SK-N-SH (cell line): ENCODE results near the gene PRKCQ. TPM values are rescaled to one million over a fixed set of nuclear protein-coding genes. Genes with fewer than 3 reads are reported as not detected.

Source experiments
- CTCF ChIA-PET: fragments of 300-600, 350-600 bp; formaldehyde crosslinking; extraction: SDS; loops from one replicate; lab custom pipeline; 2021; lab: Yijun Ruan, JAX
- POLR2A ChIA-PET: fragments of 350-600 bp; sonication (Branson Sonifier 250); formaldehyde crosslinking; extraction: SDS; loops from one replicate; lab custom pipeline; 2020; ENCODE audit warnings: antibody characterized with exemption, inconsistent platforms; lab: Yijun Ruan, JAX
- DNase-seq: peaks from one replicate; pipeline ENCODE4 v3.0.0; 2012
- H2AFZ ChIP-seq: fragments of 200-600 bp; sonication (generic); 2 replicates; pipeline ENCODE4 v1.8.1; 2016; ENCODE audit warnings: antibody characterized with exemption, mild to moderate bottlenecking, low read depth
- H3F3A ChIP-seq: fragments of 200-600 bp; sonication (generic); replicated peaks from 2 replicates; pipeline ENCODE3; 2016; ENCODE audit warnings: antibody characterized with exemption, mild to moderate bottlenecking; ENCODE audit not compliant: insufficient read depth
- H3K27ac ChIP-seq, 2 experiments: fragments of 200-500 bp in 1 of 2; fragments of 200-600 bp in 1 of 2; sonication (Bioruptor generic) in 1 of 2; sonication (generic), shearing (Covaris generic) in 1 of 2; 2 replicates each; pipeline versions ENCODE4 v1.5.1 to v1.6.1; 2014 to 2016; ENCODE audit warnings: low read depth in 2 of 2, inconsistent platforms in 1 of 2, low read length in 1 of 2, mild to moderate bottlenecking in 1 of 2, mixed read lengths in 1 of 2
- H3K27me3 ChIP-seq: fragments of 200-600 bp; sonication (generic), shearing (Covaris generic); 2 replicates; pipeline ENCODE4 v1.6.1; 2016; ENCODE audit warnings: mixed run types; ENCODE audit not compliant: insufficient read depth
- H3K36me3 ChIP-seq, 2 experiments: fragments of 200-500 bp in 1 of 2; fragments of 200-600 bp in 1 of 2; sonication (Bioruptor generic) in 1 of 2; sonication (generic) in 1 of 2; replicated peaks in 1 of 2; 2 replicates each; pipeline versions ENCODE3 to v1.5.1; 2014 to 2016; ENCODE audit warnings: low read length in 1 of 2, mild to moderate bottlenecking in 1 of 2; ENCODE audit not compliant: insufficient read depth in 2 of 2, control insufficient read depth in 1 of 2
- H3K4me1 ChIP-seq, 2 experiments: fragments of 200-500 bp in 1 of 2; fragments of 200-600 bp in 1 of 2; sonication (Bioruptor generic) in 1 of 2; sonication (generic), shearing (Covaris generic) in 1 of 2; 2 replicates each; pipeline versions ENCODE4 v1.5.1 to v1.6.1; 2014 to 2016; ENCODE audit warnings: low read depth in 1 of 2, low read length in 1 of 2, mixed run types in 1 of 2; ENCODE audit not compliant: insufficient read depth in 2 of 2, control insufficient read depth in 1 of 2
- H3K4me2 ChIP-seq: fragments of 200-600 bp; sonication (generic), shearing (Covaris generic); 2 replicates; pipeline ENCODE4 v1.6.1; 2017; ENCODE audit warnings: mixed run types
- H3K4me3 ChIP-seq, 2 experiments: fragments of 200-500 bp in 1 of 2; fragments of 200-600 bp in 1 of 2; sonication (Bioruptor generic) in 1 of 2; sonication (generic), shearing (Covaris generic) in 1 of 2; 2 replicates each; pipeline versions ENCODE4 v1.5.1 to v1.8.1; 2014 to 2016; ENCODE audit warnings: low read depth in 2 of 2, inconsistent platforms in 1 of 2, low read length in 1 of 2, mild to moderate bottlenecking in 1 of 2, mixed read lengths in 1 of 2, moderate library complexity in 1 of 2
- H3K79me2 ChIP-seq: fragments of 200-600 bp; sonication (generic); 2 replicates; pipeline ENCODE4 v1.8.1; 2017; ENCODE audit warnings: mild to moderate bottlenecking; ENCODE audit not compliant: insufficient read depth
- H3K9ac ChIP-seq: fragments of 200-600 bp; sonication (generic); 2 replicates; pipeline ENCODE4 v1.6.1; 2017; ENCODE audit warnings: mixed run types
- H3K9me2 ChIP-seq: fragments of 200-600 bp; sonication (generic); 2 replicates; pipeline ENCODE4 v1.6.1; 2017; ENCODE audit warnings: mixed run types
- H3K9me3 ChIP-seq: fragments of 200-600 bp; sonication (generic); 2 replicates; pipeline ENCODE4 v1.6.1; 2017; ENCODE audit warnings: mixed run types, mild to moderate bottlenecking, moderate library complexity
- H4K20me1 ChIP-seq: fragments of 200-600 bp; sonication (generic); 2 replicates; pipeline ENCODE4 v1.6.1; 2017; ENCODE audit warnings: mild to moderate bottlenecking, mixed run types; ENCODE audit not compliant: insufficient read depth
- CTCF ChIP-seq: fragments of 200-600 bp; sonication (generic); IDR thresholded peaks from 2 replicates; pipeline ENCODE4 v1.6.1; 2017; ENCODE audit warnings: antibody characterized with exemption, mild to moderate bottlenecking, moderate library complexity
- FOSL2 ChIP-seq: IDR thresholded peaks from 2 replicates; pipeline ENCODE4 v1.4.0; 2012; ENCODE audit warnings: low read depth, mild to moderate bottlenecking, moderate library complexity, borderline replicate concordance
- FOXJ3 ChIP-seq: sonication (generic); formaldehyde crosslinking; IDR thresholded peaks from 2 replicates; pipeline ENCODE4 v1.5.1; 2020; ENCODE audit warnings: mild to moderate bottlenecking, missing genetic modification reagents
- GABPA ChIP-seq: IDR thresholded peaks from 2 replicates; pipeline ENCODE4 v1.4.0; 2012; ENCODE audit warnings: low read depth, mild to moderate bottlenecking
- JUND ChIP-seq: IDR thresholded peaks from 2 replicates; pipeline ENCODE4 v1.4.0; 2012
- MAX ChIP-seq: IDR thresholded peaks from 2 replicates; pipeline ENCODE4 v1.4.0; 2012; ENCODE audit warnings: low read depth
- MXI1 ChIP-seq: IDR thresholded peaks from 2 replicates; pipeline ENCODE4 v1.6.1; 2012; ENCODE audit warnings: mild to moderate bottlenecking, low read depth, low read length, improper control_type of control experiment
- NRF1 ChIP-seq: IDR thresholded peaks from 2 replicates; pipeline ENCODE4 v1.6.1; 2012; ENCODE audit warnings: low read depth, mild to moderate bottlenecking, low read length
- PBX3 ChIP-seq: IDR thresholded peaks from 2 replicates; pipeline ENCODE4; 2012
- RFX5 ChIP-seq: IDR thresholded peaks from 2 replicates; pipeline ENCODE4 v1.6.1; 2012; ENCODE audit warnings: mild to moderate bottlenecking, improper control_type of control experiment, low read length
- RXRA ChIP-seq: IDR thresholded peaks from 2 replicates; pipeline ENCODE4 v1.4.0; 2012; ENCODE audit warnings: low read depth, mild to moderate bottlenecking, borderline replicate concordance
- SIN3A ChIP-seq: IDR thresholded peaks from 2 replicates; pipeline ENCODE4 v1.6.1; 2012; ENCODE audit warnings: low read depth, mild to moderate bottlenecking, low read length, moderate library complexity, borderline replicate concordance
- TAF1 ChIP-seq: IDR thresholded peaks from 2 replicates; pipeline ENCODE4 v1.6.1; 2012; ENCODE audit warnings: low read depth, mild to moderate bottlenecking, low read length, moderate library complexity, borderline replicate concordance
- TCF12 ChIP-seq: IDR thresholded peaks from 2 replicates; pipeline ENCODE4 v1.4.0; 2012
- TEAD4 ChIP-seq: IDR thresholded peaks from 2 replicates; pipeline ENCODE4 v1.4.0; 2012; ENCODE audit warnings: mild to moderate bottlenecking, borderline replicate concordance; ENCODE audit not compliant: insufficient read depth
- USF2 ChIP-seq: fragments of 150-350 bp; IDR thresholded peaks from 2 replicates; pipeline ENCODE4 v1.6.1; 2017; ENCODE audit warnings: antibody characterized with exemption, low read length, low read depth, borderline replicate concordance
- YY1 ChIP-seq: IDR thresholded peaks from 2 replicates; pipeline ENCODE4 v1.4.0; 2012; ENCODE audit warnings: low read depth, mild to moderate bottlenecking
- ZBTB33 ChIP-seq: IDR thresholded peaks from 2 replicates; pipeline ENCODE4 v1.4.0; 2012; ENCODE audit warnings: low read depth, borderline replicate concordance
- WGBS: methylation state at CpG from one replicate; pipeline ENCODE4 v1.1.6; 2017; ENCODE audit warnings: low lambda C conversion rate; 5-methylcytosine and 5-hydroxymethylcytosine counted together
- polyA plus RNA-seq, 3 experiments: library from polyadenylated mRNA; depleted of rRNA; stranded (reverse); fragments of >200 nt; gene quantifications; 2 replicates each; pipeline ENCODE4 v1.2.3, GENCODE V29; 2012

The PRKCQ gene
- polyA plus RNA-seq, 1 of the 3 experiments (the other 2 are of a cell fraction) = 0.18 TPM

- Histone ChIP-seq H2AFZ (no peak overlapping the region), H4K20me1 (no peaks in the 10 kb centered on the region), H3K27ac (no peak overlapping the region), H3F3A (no peaks in the 10 kb centered on the region), H3K4me1 (peaks cover 0 to 7% of the 10 kb centered on the region in 2 experiments; a peak in 1 of 4 replicates), H3K9me3 (no peaks in the 10 kb centered on the region), H3K9me2 (no peaks in the 10 kb centered on the region), H3K36me3 (no peaks in the 10 kb centered on the region), H3K4me3 (no peak overlapping the region), H3K4me2 (no peak overlapping the region), H3K79me2 (no peaks in the 10 kb centered on the region), H3K9ac (no peak overlapping the region), H3K27me3 (peaks cover 30% of the 10 kb centered on the region)
- WGBS = 62% methylated on average over 4 of the region's 4 CpGs
- POLR2A ChIA-PET = no interaction called here
- CTCF ChIA-PET = no interaction called here
- TF ChIP-seq FOSL2 (no peak), MXI1 (no peak), TEAD4 (no peak), PBX3 (no peak)
- no peak for DNase-seq
These were observed 3.8 kb downstream of the PRKCQ start for GRCh38 chr10:6576326-6576725.

- ChIA-PET CTCF (interaction anchor here (0.7 kb wide), 1 partner anchor 158 kb away, joined by 3 read pairs; no protein-coding TSS in a partner anchor), POLR2A (no interaction called here)
- no peaks in the 10 kb centered on the region for H3F3A ChIP-seq
- H3K4me1 ChIP-seq = peaks cover 0 to 4% of the 10 kb centered on the region in 2 experiments; a peak in 1 of 4 replicates
- no peaks in the 10 kb centered on the region for H3K9me2 ChIP-seq
- H3K27me3 ChIP-seq = peaks cover 30% of the 10 kb centered on the region
- H3K9ac ChIP-seq = no peak overlapping the region
- no peak overlapping the region for H3K4me3 ChIP-seq
- no peak overlapping the region for H3K4me2 ChIP-seq
- no peak for DNase-seq
- H3K79me2 ChIP-seq = no peaks in the 10 kb centered on the region
- H4K20me1 ChIP-seq = no peaks in the 10 kb centered on the region
- no peak overlapping the region for H2AFZ ChIP-seq
- 46% methylated on average over 2 of the region's 2 CpGs for WGBS
- H3K27ac ChIP-seq = no peak overlapping the region
- H3K36me3 ChIP-seq = no peaks in the 10 kb centered on the region
- H3K9me3 ChIP-seq = no peaks in the 10 kb centered on the region
- TF ChIP-seq FOXJ3 (CRISPR knock-in tag) (no peak), RFX5 (no peak), MAX (no peak), USF2 (no peak), SIN3A (no peak), CTCF (no peak), TAF1 (no peak), ZBTB33 (no peak), GABPA (no peak), TCF12 (no peak), RXRA (no peak), YY1 (no peak), NRF1 (no peak), JUND (no peak)
These were observed 5.4 kb downstream of the PRKCQ start for GRCh38 chr10:6574664-6575176.
